GM19463 (cell line): ENCODE results near the gene MT1E.
"Not testable (repeated sequence)": the region's sequence is repeated elsewhere in the genome, so short reads cannot be mapped to it uniquely, and the experiment has no call there.

Experiments used
- ATAC-seq: cut with Tn5 transposase; IDR thresholded peaks from one replicate; pipeline ENCODE4 v1.9.1; 2021; ENCODE audit warnings: mild to moderate bottlenecking, moderate library complexity; ENCODE audit not compliant: unreplicated experiment

The MT1E gene

DNA sequence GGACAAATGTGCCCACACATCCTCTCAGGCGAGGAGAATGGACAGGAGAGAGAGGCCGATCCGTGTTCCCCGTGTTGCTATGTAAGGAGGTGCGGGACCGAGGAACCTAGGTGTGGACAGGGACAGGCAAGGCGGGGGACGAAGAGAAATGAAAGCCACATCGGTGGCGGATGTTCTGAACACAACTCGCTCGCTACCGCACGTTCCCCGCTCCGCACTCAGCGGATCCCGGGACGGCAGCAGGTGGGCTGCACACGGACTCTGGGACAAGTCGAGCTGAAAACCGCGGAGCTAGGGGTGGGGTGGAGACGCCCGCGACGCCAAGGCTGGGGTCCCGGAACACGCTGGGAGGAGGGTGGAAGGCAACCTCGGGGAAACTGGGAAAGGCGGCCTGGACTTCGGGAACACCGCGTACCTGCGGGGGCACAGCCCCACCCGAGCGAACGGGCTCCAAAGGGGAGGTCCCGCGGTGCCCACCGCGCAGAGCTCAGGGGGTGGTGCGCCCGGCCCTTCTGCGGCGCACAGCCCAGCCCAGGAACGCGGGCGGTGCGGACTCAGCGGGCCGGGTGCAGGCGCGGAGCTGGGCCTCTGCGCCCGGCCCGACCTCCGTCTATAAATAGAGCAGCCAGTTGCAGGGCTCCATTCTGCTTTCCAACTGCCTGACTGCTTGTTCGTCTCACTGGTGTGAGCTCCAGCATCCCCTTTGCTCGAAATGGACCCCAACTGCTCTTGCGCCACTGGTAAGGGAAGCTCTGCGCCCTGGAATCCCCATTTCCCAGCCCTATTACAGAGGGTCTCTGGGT, at the start of gene MT1E:
Gene MT1E, plus strand, starts transcription at position 642 of the 803 bp plus-strand sequence. Its CDS starts 71 bp downstream, at position 713.
- peak; percentile 78 for ATAC-seq

DNA sequence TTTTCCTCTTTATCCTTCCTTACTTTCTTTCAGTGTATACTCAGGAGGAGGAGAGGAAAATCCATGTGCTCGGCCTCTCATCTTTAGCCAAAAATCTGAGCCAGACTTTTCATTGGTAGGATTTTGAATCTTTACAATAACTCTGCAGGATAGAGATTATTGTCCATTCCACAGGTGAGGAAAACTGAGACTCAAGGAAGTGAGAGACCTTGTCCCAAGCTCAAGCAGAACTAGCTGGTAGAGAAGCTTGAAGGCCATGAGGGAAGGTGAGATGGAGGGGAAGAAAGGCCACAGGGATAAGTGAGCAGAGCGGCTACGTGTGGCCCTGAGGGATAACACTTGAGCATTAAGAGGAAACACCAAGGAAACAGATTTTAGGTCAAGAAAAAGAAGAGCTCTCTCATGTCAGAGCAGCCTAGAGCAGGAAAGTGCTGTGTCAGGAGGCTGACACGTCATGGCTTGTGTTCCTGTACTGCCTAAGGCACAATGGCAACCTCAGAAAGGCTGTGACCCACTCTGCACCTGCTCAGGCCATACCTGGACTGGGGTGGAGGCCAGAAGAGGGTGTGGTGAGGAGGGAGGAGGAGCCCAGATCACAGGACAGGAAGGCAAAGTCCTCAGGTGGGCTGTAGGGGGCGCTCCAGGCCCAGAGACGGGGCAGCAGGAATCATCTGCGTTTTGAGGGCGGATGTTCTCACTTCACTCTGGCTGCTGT, 48.8 kb upstream of the MT1E start:
- ATAC-seq = peak; percentile 79

DNA sequence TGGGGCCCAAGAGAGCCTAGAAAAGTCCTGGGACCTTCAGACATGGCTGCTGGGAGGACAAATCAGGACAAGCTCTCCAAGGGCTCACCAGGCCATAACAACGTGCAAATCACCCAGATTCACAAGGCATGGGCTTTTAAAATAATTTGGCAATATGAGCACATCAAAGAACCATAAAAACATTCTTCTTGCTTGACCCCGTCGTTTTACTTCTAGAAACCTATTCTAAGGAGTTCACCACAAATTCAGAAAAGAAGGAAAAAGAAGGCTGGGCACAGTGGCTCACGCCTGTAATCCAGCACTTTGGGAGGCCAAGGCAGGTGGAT, 48.3 kb upstream of the MT1E start:
- ATAC-seq = no peak

DNA sequence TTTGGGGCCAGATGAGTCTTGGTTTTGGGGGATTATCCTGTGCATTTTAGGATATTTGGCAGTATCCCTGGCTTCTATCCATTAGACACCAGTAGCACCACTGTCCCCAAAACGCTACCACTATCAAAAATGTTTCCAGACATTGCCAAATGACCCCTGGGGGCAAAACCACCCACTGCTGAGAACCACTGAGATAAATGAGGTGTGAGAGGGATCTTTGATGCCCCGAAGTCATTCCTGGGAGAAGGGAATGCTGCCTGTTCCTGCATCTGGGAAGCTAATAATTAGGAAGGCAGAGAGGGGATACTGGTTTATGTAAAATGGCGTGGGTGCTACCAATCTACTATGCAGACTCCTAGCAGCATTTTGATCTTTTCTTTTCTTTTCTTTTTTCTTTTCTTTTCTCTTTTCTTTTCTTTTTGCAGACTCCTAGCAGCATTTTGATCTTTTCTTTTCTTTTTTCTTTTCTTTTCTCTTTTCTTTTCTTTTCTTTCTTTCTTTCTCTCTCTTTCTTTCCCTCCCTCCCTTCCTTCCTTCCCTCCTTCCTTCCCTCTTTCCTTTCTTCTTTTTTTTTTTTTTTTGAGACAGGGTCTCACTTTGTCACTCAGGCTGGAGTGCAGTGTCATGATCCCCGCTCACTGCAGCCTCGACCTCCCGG, 45.1 kb upstream of the MT1E start:
- no peak for ATAC-seq

DNA sequence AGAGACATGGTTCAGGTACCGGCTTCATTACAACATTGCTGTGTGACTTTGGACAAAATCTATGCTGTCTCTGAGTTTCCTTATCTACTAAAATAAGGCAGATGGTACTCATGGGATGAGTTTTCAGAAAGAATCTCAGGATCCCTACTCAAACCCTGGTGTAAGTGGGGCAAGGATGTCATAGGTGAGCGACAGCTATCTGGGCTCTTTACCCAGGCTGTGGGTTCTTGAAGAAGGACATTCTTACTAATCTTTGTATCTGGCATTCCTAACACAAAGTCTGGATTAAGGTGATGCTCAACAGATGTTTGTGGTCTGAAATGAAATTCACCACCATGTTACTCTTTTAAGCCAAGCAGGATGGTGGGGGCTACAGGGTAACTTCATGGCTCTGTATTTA, 42.7 kb upstream of the MT1E start:
- not testable (repeated sequence) for ATAC-seq

DNA sequence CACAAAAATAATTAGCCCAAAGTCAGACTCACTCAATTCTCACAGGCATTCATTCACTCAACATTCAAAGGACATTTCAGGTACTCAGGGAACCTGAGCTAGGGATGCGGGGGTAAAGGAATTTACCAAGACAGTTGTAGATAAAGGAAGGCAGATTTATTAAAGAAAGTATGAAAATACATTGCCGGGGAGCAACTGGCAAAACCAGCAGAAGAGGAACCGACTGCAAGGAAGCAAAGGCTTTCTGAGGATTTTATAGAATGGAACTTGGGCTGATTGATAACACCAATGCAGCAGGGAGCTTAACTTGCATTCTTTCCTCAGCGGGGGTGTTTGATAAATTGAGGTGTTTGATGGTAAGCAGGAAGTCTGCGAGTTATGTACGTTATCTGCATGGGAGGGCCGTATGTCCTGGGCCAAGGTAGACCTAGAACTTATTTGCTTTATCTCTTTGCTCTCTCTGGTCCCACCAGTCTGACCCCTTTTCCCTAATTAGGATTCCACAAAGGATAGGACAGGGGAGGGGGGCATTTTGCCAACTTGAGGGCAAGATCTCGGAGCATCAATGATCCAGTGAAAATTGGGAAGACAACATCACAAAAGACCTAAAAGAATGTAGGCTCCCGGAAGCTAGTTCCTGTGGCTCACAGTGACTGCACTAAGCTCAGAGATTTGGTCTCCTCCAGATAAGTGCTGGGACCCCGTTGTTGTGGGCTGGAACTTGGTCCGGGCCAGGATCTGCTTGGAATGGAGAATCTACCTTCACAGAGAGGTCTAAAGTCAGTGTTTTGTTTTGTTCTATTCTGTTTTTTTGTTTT, 42.0 kb upstream of the MT1E start:
- no peak for ATAC-seq

DNA sequence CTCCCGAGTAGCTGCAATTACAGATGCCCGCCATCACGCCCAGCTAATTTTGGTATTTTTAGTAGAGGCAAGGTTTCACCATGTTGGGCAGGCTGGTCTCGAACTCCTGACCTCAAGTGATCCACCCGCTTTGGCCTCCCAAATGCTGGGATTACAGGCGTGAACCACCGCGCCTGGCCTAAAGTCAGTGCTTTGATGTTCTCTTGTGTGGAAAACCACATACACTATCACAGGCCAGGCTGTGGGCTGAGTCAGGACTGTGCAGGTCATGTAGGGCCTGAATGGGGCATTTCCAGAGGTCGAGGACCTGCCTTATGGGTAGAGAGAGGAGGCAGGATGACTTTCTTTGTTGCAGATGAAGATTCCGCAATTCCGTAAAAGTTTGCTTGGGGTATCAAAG, 41.3 kb upstream of the MT1E start:
- ATAC-seq = no peak

DNA sequence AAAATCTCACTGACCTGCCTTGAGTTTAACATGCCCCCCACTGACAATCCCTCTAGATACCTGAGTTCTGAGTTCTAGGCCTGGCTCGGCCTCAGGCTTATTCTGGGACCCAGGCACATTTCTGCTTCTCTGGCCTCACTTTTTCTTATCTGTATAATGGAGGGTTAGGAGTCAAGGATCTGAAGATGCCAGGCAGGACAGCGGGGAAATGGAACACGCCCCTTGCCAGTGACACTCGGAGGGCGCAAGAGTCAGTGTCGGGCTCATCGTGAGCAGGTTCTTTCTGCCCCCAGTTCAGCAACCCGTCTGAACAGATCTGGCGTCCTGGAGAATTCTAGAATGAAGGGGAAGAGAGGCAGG, 36.8 kb upstream of the MT1E start:
- no peak for ATAC-seq

DNA sequence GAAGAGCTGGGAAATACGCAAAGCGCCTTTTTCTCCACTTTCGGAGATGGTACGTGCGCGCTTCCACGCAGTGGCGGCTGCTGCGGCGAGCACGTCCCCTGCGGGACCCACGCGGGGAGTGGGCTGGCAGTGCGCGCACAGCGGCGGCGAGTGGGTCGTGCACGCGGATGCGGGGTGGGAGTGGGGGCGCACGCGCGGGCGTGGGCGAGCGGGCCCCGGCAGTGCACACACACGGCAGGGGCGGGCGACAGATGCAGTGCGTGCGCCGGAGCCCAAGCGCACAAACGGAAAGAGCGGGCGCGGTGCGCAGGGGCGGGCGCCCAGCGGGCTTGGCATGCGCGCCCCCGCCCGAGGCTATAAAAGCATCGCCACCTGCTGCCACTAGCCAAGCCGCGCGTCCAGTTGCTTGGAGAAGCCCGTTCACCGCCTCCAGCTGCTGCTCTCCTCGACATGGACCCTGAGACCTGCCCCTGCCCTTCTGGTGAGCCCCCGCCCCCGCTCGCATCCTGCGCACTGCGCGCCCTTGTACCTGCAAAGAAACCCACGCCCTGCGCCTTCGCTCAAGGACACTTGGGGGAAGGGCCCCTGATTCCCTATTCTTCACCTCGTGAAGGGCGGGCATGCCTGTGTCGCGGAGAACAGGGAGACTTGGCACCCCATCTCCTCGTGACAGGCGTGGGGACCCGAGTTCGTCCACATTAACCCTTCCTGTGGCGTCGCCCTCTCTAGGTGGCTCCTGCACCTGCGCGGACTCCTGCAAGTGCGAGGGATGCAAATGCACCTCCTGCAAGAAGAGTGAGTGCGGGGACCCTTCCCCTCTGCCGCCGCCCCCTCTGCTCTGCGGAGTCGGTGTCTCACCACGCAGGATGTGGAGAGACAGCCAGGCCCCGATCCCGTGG, 36.2 kb upstream of the MT1E start, which contains the start of gene MT3:
Gene MT3, plus strand, starts transcription at position 388 of the 899 bp plus-strand sequence. Its CDS starts 63 bp downstream, at position 451.
- no peak for ATAC-seq

DNA sequence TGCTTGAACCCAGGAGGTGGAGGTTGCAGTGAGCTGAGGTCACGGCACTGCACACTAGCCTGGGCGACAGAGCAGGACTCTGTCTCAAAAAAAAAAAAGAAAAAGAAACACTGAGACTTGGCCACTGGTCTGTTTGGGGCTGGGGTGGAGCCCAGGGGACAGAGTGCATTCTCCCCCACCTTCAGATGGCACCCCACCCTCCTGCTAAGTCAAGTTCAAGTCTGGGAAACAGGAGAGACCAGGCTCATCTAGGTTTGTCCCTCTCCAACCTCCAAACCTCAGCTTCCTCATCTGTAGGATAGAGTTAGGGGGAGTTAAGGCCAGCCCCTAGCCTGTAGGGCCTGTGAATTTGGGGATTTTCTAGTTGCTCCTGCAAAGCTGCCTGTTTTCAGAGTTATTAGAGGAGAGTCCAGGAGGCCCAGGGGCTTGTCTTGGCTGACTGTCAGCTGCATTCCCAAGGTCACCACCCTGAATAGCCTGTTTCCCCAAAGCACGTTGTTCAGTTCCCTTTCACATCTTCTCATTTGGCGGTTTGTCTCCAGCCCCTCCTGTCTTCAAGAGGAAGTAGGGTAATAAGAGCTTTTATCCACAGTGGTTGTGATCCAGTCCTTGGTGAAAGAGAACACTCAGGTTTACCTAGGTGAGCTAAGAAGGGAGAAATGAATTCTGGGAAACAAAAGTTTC, 34.1 kb upstream of the MT1E start:
- ATAC-seq = no peak

DNA sequence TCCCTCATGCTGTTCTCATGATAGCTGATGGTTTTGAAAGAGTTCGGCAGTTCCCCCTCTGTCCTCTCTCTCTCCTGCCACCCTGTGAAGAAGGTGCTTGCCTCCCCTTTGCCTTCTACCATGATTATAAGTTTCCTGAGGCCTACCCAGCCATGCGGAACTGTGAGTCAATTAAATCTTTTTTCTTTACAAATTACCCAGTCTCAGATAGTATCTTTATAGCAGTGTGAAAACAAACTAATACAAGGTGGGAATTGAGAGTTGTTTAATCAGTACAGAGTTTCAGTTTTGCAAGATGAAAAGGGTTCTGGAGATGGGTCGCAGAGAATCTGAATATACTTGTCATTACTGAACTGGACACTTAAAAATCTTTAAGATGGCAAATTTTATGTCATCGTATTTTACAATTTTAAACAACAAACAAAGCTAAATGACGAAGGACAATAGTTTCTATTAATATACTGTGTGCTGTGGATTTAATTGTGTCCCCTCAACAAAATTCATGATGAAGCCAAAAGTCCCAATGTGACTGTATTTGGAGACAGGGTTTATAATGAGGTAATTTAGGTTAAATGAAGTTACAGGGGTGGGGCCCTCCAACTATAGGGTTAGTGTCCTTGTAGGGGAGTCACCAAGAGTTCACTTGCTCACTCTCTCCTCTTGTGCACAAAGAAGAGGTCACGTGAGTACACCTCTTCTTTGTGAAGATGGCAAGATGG, 31.8 kb upstream of the MT1E start:
- ATAC-seq = no peak

DNA sequence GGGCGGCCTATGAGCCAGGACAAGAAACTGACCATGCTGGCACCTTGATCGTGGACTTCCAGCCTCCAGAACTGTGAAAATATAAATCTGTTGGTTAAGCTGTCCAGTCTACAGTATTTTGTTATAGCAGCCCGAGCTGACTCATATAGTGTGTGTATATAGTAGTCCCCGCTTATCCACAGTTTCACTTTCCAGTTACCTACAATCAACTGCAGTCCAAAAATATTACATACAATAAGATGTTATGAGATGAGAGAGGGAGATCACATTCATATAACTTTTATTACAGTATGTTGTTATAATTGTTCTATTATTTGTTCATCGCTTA, 31.3 kb upstream of the MT1E start:
- no peak for ATAC-seq

DNA sequence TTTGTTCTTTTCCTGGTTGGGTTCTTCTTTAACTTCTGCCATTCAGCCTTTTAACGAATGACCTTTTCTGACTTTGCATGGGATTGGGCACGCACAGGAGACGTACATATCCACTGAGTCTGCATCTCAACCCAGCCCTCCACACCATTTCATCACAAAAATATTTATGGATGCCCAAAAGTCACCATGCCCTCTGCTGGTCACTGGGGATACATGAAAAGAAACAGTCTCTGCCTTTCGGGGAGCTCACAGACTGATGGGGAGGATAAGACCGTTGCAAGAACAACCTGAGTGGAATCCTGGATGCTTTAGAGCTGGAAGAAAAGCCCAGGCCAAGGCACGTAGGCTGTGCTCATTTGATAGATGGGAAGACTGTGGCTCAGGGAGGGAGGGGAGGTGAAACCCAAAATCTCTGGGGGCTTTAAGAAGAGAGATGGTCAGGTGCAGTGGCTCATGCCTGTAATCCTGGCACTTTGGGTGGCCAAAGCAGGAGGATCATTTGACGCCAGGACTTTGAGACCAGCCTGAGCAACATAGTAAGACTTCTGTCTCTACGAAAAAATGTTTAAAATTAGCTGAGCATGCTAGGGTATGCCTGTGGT, 25.1 kb upstream of the MT1E start:
- ATAC-seq = no peak

DNA sequence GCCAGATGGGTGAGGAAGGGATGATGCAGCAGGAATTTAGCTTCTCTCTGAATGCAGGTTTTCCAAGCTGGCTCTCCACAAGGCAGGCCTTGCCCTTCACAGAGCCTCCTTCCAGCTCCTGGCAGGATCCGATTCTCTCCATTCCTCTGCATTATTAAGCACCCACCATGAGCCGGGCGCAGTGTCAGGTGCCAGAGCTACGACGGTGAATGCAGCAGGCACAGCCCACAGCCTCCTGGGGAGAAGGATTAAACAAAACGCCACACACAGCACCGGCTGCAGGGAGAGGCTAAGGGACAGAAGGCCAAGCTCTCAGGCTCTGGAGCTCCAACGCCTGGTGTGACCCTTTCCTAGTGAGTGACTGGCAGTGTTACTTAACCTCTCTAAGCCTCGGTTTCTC, 24.3 kb upstream of the MT1E start:
- no peak for ATAC-seq

DNA sequence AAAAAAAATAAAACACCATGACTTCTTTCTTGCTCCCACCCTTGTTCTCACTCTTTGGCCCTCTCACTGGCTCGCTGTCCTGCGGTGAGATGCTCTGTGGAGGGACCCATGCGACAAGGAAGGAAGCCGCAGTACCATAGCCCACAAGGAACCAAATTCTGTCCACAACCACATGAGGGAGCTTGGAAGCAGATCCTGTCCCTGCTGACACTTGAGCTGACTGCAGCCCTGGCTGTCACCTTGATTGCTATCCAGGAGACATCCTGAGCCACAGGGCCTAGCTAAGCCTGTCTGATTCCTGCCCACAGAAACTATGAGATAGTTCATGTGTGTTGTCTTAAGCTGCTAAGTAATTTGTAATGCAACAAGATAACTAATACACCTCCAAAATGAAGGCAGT, 22.0 kb upstream of the MT1E start:
- ATAC-seq = no peak

DNA sequence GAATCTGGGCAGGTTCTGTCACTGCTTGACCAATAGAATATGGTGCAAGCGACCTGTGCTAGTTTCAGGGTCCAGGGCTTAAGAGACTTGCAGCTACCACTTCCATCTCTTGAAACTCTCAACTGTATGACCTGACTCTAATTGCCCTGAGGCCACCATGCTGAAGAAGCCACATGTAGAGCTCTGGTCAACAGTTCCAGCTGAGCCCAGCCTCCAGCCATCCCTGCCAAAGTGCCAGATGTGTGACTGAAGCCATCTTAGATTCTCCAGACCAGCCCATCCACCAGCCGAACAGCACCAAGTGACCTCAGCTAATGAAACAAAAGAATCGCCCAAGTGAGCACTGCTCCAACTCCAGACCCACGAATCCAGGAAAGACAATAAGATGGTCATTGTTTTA, 20.6 kb upstream of the MT1E start:
- ATAC-seq = no peak

DNA sequence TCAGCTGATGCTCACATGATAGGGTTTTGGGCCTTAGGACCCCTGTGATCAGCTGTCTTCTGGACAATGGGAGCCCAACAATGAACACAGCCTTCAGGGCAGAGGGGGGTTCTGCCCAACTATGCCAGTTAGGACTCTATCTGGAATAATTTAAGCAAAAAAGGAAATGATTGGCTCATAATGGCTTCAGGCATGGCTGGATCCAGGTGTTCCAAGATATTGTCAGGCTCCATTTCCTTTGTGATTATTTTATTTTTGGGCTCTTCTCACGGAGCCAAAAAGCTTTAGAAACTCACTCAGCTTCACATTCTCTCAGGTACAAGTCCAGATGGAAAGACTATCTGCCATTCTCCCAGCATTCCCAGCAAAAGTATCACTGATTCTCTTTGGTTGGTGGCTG, 20.1 kb upstream of the MT1E start:
- no peak for ATAC-seq

DNA sequence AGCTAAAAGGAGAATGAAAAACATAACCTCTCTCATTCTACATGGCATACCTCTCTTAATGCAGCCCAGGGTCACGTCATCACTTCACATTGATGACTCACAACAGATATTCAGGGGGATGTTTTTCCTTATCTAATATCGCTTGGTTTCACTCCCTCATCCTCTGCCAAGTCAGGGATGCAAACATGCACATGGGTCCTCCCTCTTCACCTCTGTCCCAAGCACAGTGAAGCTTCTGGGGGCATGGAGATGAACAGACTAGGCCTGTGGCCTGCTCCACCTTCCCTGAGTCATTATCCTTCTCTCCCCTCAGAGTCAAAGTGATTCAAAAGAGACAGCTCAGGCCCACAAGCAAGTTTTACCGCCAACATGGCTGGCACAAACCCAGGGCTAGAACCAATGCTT, 19.5 kb upstream of the MT1E start:
- ATAC-seq = no peak
